Calu3 (cell line): Measurements from ENCODE around the gene TAS1R2. TPM values are rescaled to one million over a fixed set of nuclear protein-coding genes. Genes with fewer than 3 reads are reported as not detected.

Experiments used
- BruUV-seq: library from RNA; stranded (reverse); fragments of 400-500 nt; replicated peaks from 2 replicates; lab custom pipeline; 2021; lab: Mats Ljungman, UMichigan
- CTCF ChIA-PET: fragments of 300-600 bp; sonication (Branson Sonifier 250); formaldehyde crosslinking; loops from one replicate; lab custom pipeline; 2022; ENCODE audit warnings: antibody characterized with exemption; lab: Charles Lee
- DNase-seq: peaks from one replicate; pipeline ENCODE4 v3.0.0; 2022
- H3K27ac Mint-ChIP-seq: one replicate; pipeline ENCODE4 v1.8.0; 2022; ENCODE audit warnings: mixed read lengths; ENCODE audit not compliant: unreplicated experiment
- H3K27me3 Mint-ChIP-seq: one replicate; pipeline ENCODE4 v1.8.0; 2022; ENCODE audit warnings: mixed read lengths; ENCODE audit not compliant: unreplicated experiment
- H3K36me3 Mint-ChIP-seq: one replicate; pipeline ENCODE4 v1.8.0; 2022; ENCODE audit warnings: mild to moderate bottlenecking, moderate library complexity, mixed read lengths; ENCODE audit not compliant: insufficient read depth, unreplicated experiment
- H3K4me1 Mint-ChIP-seq: one replicate; pipeline ENCODE4 v1.8.0; 2022; ENCODE audit warnings: mild to moderate bottlenecking, low read depth, mixed read lengths; ENCODE audit not compliant: unreplicated experiment
- H3K4me3 Mint-ChIP-seq: one replicate; pipeline ENCODE4 v1.8.0; 2022; ENCODE audit warnings: mild to moderate bottlenecking, low read depth, moderate library complexity, mixed read lengths; ENCODE audit not compliant: unreplicated experiment
- H3K9me3 Mint-ChIP-seq: one replicate; pipeline ENCODE4 v1.8.0; 2022; ENCODE audit warnings: low read depth, mixed read lengths; ENCODE audit not compliant: unreplicated experiment
- CTCF ChIP-seq: fragments of 200-600 bp; IDR thresholded peaks from one replicate; pipeline ENCODE4 v1.8.0; 2022; ENCODE audit warnings: antibody characterized with exemption; ENCODE audit not compliant: unreplicated experiment
- intact Hi-C: fragments of 100-400 bp; cut with micrococcal nuclease; formaldehyde crosslinking; loops from one replicate; pipeline ENCODE4 v1.10.0; 2022; ENCODE audit not compliant: unreplicated experiment
- total RNA-seq: library from RNA; stranded (reverse); gene quantifications from 2 replicates; pipeline ENCODE4 v1.2.3, GENCODE V29; 2022

Gene TAS1R2
- total RNA-seq, 1 experiment from 2014 or later: not detected

- Mint-ChIP-seq H3K27ac (no peak overlapping the region), H3K36me3 (no peaks in the 10 kb centered on the region), H3K4me3 (no peak overlapping the region), H3K9me3 (no peaks in the 10 kb centered on the region), H3K4me1 (no peaks in the 10 kb centered on the region), H3K27me3 (no peaks in the 10 kb centered on the region)
- intact Hi-C loops: no loop called here
- CTCF ChIA-PET: interaction anchor here (1.0 to 1.4 kb wide), 4 partner anchors 9 to 229 kb away, joined by 3 to 7 read pairs (median 4); partner anchors contain the start of gene ALDH4A1
- TF ChIP-seq CTCF: peak; percentile 84
- BruUV-seq: no TSS peak
- peak; percentile 76 for DNase-seq
These were observed 24.4 kb upstream of the TAS1R2 start for GRCh38 chr1:18883636-18884418.

GRCh38 chr1:18883079-18883478 lies 23.6 kb upstream of the TAS1R2 start:
- CTCF ChIA-PET: no interaction called here
- no peaks in the 10 kb centered on the region for H3K27me3 Mint-ChIP-seq
- no peak overlapping the region for H3K27ac Mint-ChIP-seq
- no peaks in the 10 kb centered on the region for H3K36me3 Mint-ChIP-seq
- H3K9me3 Mint-ChIP-seq: no peaks in the 10 kb centered on the region
- no peak for TF ChIP-seq CTCF
- BruUV-seq: no TSS peak
- intact Hi-C loops: no loop called here
- DNase-seq: no peak
- no peaks in the 10 kb centered on the region for H3K4me1 Mint-ChIP-seq
- H3K4me3 Mint-ChIP-seq: no peak overlapping the region

- no peak for DNase-seq
- intact Hi-C loops: no loop called here
- H3K27ac Mint-ChIP-seq: no peak overlapping the region
- H3K27me3 Mint-ChIP-seq: no peaks in the 10 kb centered on the region
- H3K36me3 Mint-ChIP-seq: no peaks in the 10 kb centered on the region
- BruUV-seq: no TSS peak
- CTCF ChIA-PET: no interaction called here
- H3K4me1 Mint-ChIP-seq: no peaks in the 10 kb centered on the region
- no peak for TF ChIP-seq CTCF
- H3K9me3 Mint-ChIP-seq: no peaks in the 10 kb centered on the region
- no peak overlapping the region for H3K4me3 Mint-ChIP-seq
These were observed 23.0 kb upstream of the TAS1R2 start for GRCh38 chr1:18882486-18882885.

GRCh38 chr1:18881642-18882431 lies 22.4 kb upstream of the TAS1R2 start:
- CTCF ChIA-PET: no interaction called here
- no peak overlapping the region for H3K4me3 Mint-ChIP-seq
- H3K27me3 Mint-ChIP-seq: no peaks in the 10 kb centered on the region
- BruUV-seq: no TSS peak
- intact Hi-C loops: no loop called here
- no peak for DNase-seq
- TF ChIP-seq CTCF: no peak
- no peak overlapping the region for H3K27ac Mint-ChIP-seq
- no peaks in the 10 kb centered on the region for H3K36me3 Mint-ChIP-seq
- H3K9me3 Mint-ChIP-seq: no peaks in the 10 kb centered on the region
- H3K4me1 Mint-ChIP-seq: no peaks in the 10 kb centered on the region
